Prostate gland (tissue), 2 donors: Measurements from ENCODE around the gene NUDT2.

ENCODE experiments used
- CTCF ChIP-seq, 4 experiments: fragments of 200-600 bp in 2 of 4; fragments of 450-650 bp in 2 of 4; sonication (generic) in 2 of 4; IDR thresholded peaks; 1 replicate in 3 of 4; 2 replicates in 1 of 4; pipeline ENCODE4 v1.5.1; 2016 to 2019; ENCODE audit warnings: antibody characterized with exemption in 4 of 4, mild to moderate bottlenecking in 2 of 4, moderate library complexity in 2 of 4
- POLR2A ChIP-seq: fragments of 450-650 bp; IDR thresholded peaks from one replicate; pipeline ENCODE4 v1.6.1; 2016; ENCODE audit warnings: antibody characterized with exemption, mild to moderate bottlenecking
- POLR2AphosphoS5 ChIP-seq: sonication (generic); formaldehyde crosslinking; IDR thresholded peaks from one replicate; pipeline ENCODE4 v1.6.1; 2017; ENCODE audit warnings: antibody characterized with exemption

- TF ChIP-seq POLR2A, result no peak
- TF ChIP-seq CTCF (IDR thresholded peaks at IDR 0.05), result no peak
- TF ChIP-seq POLR2AphosphoS5, result no peak
These were observed 8.0 kb downstream of the NUDT2 start for GRCh38 chr9:34337403-34337802.
